OCI-LY1 (cell line): ENCODE measurements around the gene HERC6.

Source experiments
- CTCF ChIP-seq: fragments of 200-600 bp; sonication (generic), shearing (Covaris generic); IDR thresholded peaks from 2 replicates; pipeline ENCODE4 v1.5.1; 2017; ENCODE audit warnings: mild to moderate bottlenecking, antibody characterized with exemption, low read length, moderate library complexity, mixed read lengths
- EZH2 ChIP-seq: fragments of 200-600 bp; sonication (generic), shearing (Covaris generic); IDR thresholded peaks from 2 replicates; pipeline ENCODE4 v1.8.0; 2017; ENCODE audit warnings: borderline replicate concordance, mixed run types, mild to moderate bottlenecking, antibody characterized with exemption, low read length, moderate library complexity, mixed read lengths

- TF ChIP-seq EZH2 (no peak), CTCF (no peak)
Measured at GRCh38 chr4:88446124-88446523, 67.5 kb downstream of the HERC6 start.
